Mesothelial cell of epicardium (in vitro differentiated cells): ENCODE results near the gene MTF1. TPM values are rescaled to one million over a fixed set of nuclear protein-coding genes. Genes with fewer than 3 reads are reported as not detected.

ENCODE experiments used
- DNase-seq, 2 experiments: peaks; one replicate each; pipeline ENCODE4 v3.0.0; 2021; ENCODE audit warnings: low spot score in 2 of 2; ENCODE audit not compliant: unreplicated experiment in 2 of 2
- H3K27ac Mint-ChIP-seq: 2 replicates; pipeline ENCODE4 v1.8.0; 2021; ENCODE audit warnings: mixed read lengths
- H3K27me3 Mint-ChIP-seq: 2 replicates; pipeline ENCODE4 v1.8.0; 2021; ENCODE audit warnings: low read depth, mixed read lengths
- H3K36me3 Mint-ChIP-seq: 2 replicates; pipeline ENCODE4 v1.8.0; 2021; ENCODE audit warnings: mixed read lengths
- H3K4me1 Mint-ChIP-seq: 2 replicates; pipeline ENCODE4 v1.8.0; 2021; ENCODE audit warnings: mixed read lengths
- H3K4me3 Mint-ChIP-seq: 2 replicates; pipeline ENCODE4 v1.8.0; 2021; ENCODE audit warnings: mild to moderate bottlenecking, moderate library complexity, mixed read lengths
- H3K9me3 Mint-ChIP-seq: 2 replicates; pipeline ENCODE4 v1.8.0; 2021; ENCODE audit warnings: mixed read lengths
- CTCF ChIP-seq: fragments of 200-600 bp; sonication (generic); IDR thresholded peaks from one replicate; pipeline ENCODE4 v1.5.0; 2021; ENCODE audit warnings: antibody characterized with exemption; ENCODE audit not compliant: unreplicated experiment
- total RNA-seq: library from RNA; stranded (reverse); gene quantifications from 3 replicates; pipeline ENCODE4 v1.2.1, GENCODE V29; 2021

The MTF1 gene
- total RNA-seq, 1 donor from 2014 or later: 14.3 TPM

GRCh38 chr1:37807220-37807554 lies 52.2 kb downstream of the MTF1 start:
- DNase-seq: no peak
- H3K36me3 Mint-ChIP-seq: peaks cover 23% of the 10 kb centered on the region
- no peak for TF ChIP-seq CTCF
- H3K27ac Mint-ChIP-seq: peak overlapping the region; percentile 89
- H3K4me3 Mint-ChIP-seq: peak overlapping the region; percentile 77
- no peaks in the 10 kb centered on the region for H3K9me3 Mint-ChIP-seq
- H3K4me1 Mint-ChIP-seq: peaks cover 13% of the 10 kb centered on the region
- H3K27me3 Mint-ChIP-seq: no peaks in the 10 kb centered on the region

- TF ChIP-seq CTCF: no peak
- Mint-ChIP-seq H3K27ac (no peak overlapping the region), H3K27me3 (no peaks in the 10 kb centered on the region), H3K4me1 (peaks cover 8% of the 10 kb centered on the region), H3K9me3 (no peaks in the 10 kb centered on the region), H3K36me3 (peaks cover 27% of the 10 kb centered on the region), H3K4me3 (no peak overlapping the region)
- DNase-seq: no peak
These were observed 57.0 kb downstream of the MTF1 start for GRCh38 chr1:37802439-37802838.

- Mint-ChIP-seq H3K27me3 (peaks cover 29% of the 10 kb centered on the region), H3K4me1 (peaks cover 2% of the 10 kb centered on the region), H3K9me3 (no peaks in the 10 kb centered on the region), H3K4me3 (no peak overlapping the region), H3K36me3 (peaks cover 11% of the 10 kb centered on the region), H3K27ac (no peak overlapping the region)
- DNase-seq: no peak
- TF ChIP-seq CTCF: no peak
These were observed 61.5 kb downstream of the MTF1 start for GRCh38 chr1:37797750-37798345.

GRCh38 chr1:37795340-37796125 lies 63.9 kb downstream of the MTF1 start:
- peaks cover 2% of the 10 kb centered on the region for H3K4me1 Mint-ChIP-seq
- H3K27me3 Mint-ChIP-seq: peaks cover 53% of the 10 kb centered on the region
- peak; percentile 58 to 84 for DNase-seq
- no peaks in the 10 kb centered on the region for H3K9me3 Mint-ChIP-seq
- H3K4me3 Mint-ChIP-seq: peak overlapping the region; percentile 55
- no peak overlapping the region for H3K27ac Mint-ChIP-seq
- no peak for TF ChIP-seq CTCF
- no peaks in the 10 kb centered on the region for H3K36me3 Mint-ChIP-seq

- Mint-ChIP-seq H3K27ac (no peak overlapping the region), H3K36me3 (no peaks in the 10 kb centered on the region), H3K27me3 (peaks cover 61% of the 10 kb centered on the region), H3K4me3 (peak overlapping the region; percentile 55), H3K9me3 (no peaks in the 10 kb centered on the region), H3K4me1 (peaks cover 2% of the 10 kb centered on the region)
- no peak for TF ChIP-seq CTCF
- no peak for DNase-seq
These were observed 64.7 kb downstream of the MTF1 start for GRCh38 chr1:37794372-37795339.
